ENCODE data around the gene USF1. TPM values are rescaled to one million over a fixed set of nuclear protein-coding genes. Genes with fewer than 3 reads are reported as not detected.

USF1 gene
- total and polyA plus RNA-seq, 9 of the 15 experiments (the other 6 are each of a cell fraction or from before 2014, with no cell fraction given): 7.4 to 60.2 (median 54.2) TPM

GRCh38 chr1:161020509-161021164, 25.1 kb downstream of the USF1 start, which contains the start of gene F11R (continued):
- TF ChIP-seq ATF4 (CRISPR knock-in tag; IDR thresholded peaks at IDR 0.05) (no peak), USF2 (CRISPR knock-in tag; IDR thresholded peaks at IDR 0.05) (no peak), ZNF445 (CRISPR knock-in tag; IDR thresholded peaks at IDR 0.05; ENCODE audit: low read depth) (no peak), MAZ (CRISPR knock-in tag; conservative IDR thresholded peaks at IDR 0.05 in 1 of 2, IDR thresholded peaks at IDR 0.05 in 1 of 2) (peak; percentile 61 to 80), MCM7 (IDR thresholded peaks at IDR 0.05) (no peak), ELF1 (tag; IDR thresholded peaks at IDR 0.05) (no peak), ZNF76 (CRISPR knock-in tag; IDR thresholded peaks at IDR 0.05; ENCODE audit: borderline replicate concordance) (no peak), SPI1 (IDR thresholded peaks at IDR 0.05; ENCODE audit: borderline replicate concordance, low read depth, low read length) (no peak), NONO (IDR thresholded peaks at IDR 0.05; ENCODE audit: low read depth in 2 of 2, low read length in 1 of 2) (no peak; a peak in 1 of 4 replicates), PTTG1 (tag; IDR thresholded peaks at IDR 0.05; ENCODE audit: low read depth) (no peak), NBN (IDR thresholded peaks at IDR 0.05; ENCODE audit: low read depth) (peak; percentile 92), SMC3 (conservative IDR thresholded peaks at IDR 0.05; ENCODE audit: insufficient read depth, low read depth, low read length) (0 out of 2 replicates have a peak, but pooled peaks have one; percentile 33), DNMT1 (IDR thresholded peaks at IDR 0.05) (0 out of 2 replicates have a peak, but pooled peaks have one; percentile 72)
- TF ChIP-seq, protein P1, sequence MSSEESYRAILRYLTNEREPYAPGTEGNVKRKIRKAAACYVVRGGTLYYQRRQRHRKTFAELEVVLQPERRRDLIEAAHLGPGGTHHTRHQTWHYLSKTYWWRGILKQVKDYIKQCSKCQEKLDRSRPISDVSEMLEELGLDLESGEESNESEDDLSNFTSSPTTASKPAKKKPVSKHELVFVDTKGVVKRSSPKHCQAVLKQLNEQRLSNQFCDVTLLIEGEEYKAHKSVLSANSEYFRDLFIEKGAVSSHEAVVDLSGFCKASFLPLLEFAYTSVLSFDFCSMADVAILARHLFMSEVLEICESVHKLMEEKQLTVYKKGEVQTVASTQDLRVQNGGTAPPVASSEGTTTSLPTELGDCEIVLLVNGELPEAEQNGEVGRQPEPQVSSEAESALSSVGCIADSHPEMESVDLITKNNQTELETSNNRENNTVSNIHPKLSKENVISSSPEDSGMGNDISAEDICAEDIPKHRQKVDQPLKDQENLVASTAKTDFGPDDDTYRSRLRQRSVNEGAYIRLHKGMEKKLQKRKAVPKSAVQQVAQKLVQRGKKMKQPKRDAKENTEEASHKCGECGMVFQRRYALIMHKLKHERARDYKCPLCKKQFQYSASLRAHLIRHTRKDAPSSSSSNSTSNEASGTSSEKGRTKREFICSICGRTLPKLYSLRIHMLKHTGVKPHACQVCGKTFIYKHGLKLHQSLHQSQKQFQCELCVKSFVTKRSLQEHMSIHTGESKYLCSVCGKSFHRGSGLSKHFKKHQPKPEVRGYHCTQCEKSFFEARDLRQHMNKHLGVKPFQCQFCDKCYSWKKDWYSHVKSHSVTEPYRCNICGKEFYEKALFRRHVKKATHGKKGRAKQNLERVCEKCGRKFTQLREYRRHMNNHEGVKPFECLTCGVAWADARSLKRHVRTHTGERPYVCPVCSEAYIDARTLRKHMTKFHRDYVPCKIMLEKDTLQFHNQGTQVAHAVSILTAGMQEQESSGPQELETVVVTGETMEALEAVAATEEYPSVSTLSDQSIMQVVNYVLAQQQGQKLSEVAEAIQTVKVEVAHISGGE (CRISPR knock-in tag; IDR thresholded peaks at IDR 0.05): no peak
- TF ChIP-seq, protein P2, sequence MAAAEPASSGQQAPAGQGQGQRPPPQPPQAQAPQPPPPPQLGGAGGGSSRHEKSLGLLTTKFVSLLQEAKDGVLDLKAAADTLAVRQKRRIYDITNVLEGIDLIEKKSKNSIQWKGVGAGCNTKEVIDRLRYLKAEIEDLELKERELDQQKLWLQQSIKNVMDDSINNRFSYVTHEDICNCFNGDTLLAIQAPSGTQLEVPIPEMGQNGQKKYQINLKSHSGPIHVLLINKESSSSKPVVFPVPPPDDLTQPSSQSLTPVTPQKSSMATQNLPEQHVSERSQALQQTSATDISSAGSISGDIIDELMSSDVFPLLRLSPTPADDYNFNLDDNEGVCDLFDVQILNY (CRISPR knock-in tag; IDR thresholded peaks at IDR 0.05): no peak
- TF ChIP-seq, protein P3, sequence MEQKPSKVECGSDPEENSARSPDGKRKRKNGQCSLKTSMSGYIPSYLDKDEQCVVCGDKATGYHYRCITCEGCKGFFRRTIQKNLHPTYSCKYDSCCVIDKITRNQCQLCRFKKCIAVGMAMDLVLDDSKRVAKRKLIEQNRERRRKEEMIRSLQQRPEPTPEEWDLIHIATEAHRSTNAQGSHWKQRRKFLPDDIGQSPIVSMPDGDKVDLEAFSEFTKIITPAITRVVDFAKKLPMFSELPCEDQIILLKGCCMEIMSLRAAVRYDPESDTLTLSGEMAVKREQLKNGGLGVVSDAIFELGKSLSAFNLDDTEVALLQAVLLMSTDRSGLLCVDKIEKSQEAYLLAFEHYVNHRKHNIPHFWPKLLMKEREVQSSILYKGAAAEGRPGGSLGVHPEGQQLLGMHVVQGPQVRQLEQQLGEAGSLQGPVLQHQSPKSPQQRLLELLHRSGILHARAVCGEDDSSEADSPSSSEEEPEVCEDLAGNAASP (IDR thresholded peaks at IDR 0.05): no peak
- TF ChIP-seq, protein P4, sequence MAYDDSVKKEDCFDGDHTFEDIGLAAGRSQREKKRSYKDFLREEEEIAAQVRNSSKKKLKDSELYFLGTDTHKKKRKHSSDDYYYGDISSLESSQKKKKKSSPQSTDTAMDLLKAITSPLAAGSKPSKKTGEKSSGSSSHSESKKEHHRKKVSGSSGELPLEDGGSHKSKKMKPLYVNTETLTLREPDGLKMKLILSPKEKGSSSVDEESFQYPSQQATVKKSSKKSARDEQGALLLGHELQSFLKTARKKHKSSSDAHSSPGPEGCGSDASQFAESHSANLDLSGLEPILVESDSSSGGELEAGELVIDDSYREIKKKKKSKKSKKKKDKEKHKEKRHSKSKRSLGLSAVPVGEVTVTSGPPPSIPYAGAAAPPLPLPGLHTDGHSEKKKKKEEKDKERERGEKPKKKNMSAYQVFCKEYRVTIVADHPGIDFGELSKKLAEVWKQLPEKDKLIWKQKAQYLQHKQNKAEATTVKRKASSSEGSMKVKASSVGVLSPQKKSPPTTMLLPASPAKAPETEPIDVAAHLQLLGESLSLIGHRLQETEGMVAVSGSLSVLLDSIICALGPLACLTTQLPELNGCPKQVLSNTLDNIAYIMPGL (CRISPR knock-in tag; IDR thresholded peaks at IDR 0.05): 0 out of 2 replicates have a peak, but pooled peaks have one; percentile 72
